Sciatic nerve (tissue), 2 donors: Measurements from ENCODE around the gene GPC3. TPM values are rescaled to one million over a fixed set of nuclear protein-coding genes. Genes with fewer than 3 reads are reported as not detected.
A peak's percentile ranks its signal among the peaks of the same experiment; 100 is the strongest.

Source experiments
- ATAC-seq: fragments of 200-7000 bp; cut with Tn5 transposase; one replicate; pipeline ENCODE4 v1.9.1; 2020; ENCODE audit warnings: mild to moderate bottlenecking, moderate library complexity
- DNase-seq: peaks from one replicate; pipeline ENCODE4 v3.0.0-alpha.2; 2020; ENCODE audit warnings: low spot score
- intact Hi-C: fragments of 100-400 bp; cut with DNase I; formaldehyde crosslinking; loops from one replicate; pipeline ENCODE4 v1.14.2; 2022
- total RNA-seq: library from RNA; stranded (reverse); fragmentation: NEBNext Ultra II Directional; extraction: Animal tissue kit (Norgen Biotek cat#: 25700); gene quantifications from one replicate; pipeline ENCODE4 v1.2.1, GENCODE V29; 2021
- donor health status: DM: no; HTN: no; CAD: no.
- donor health status: DM: no; HTN: no; CAD: no.

Gene GPC3
- total RNA-seq, 1 donor from 2014 or later = 84.2 TPM

DNA sequence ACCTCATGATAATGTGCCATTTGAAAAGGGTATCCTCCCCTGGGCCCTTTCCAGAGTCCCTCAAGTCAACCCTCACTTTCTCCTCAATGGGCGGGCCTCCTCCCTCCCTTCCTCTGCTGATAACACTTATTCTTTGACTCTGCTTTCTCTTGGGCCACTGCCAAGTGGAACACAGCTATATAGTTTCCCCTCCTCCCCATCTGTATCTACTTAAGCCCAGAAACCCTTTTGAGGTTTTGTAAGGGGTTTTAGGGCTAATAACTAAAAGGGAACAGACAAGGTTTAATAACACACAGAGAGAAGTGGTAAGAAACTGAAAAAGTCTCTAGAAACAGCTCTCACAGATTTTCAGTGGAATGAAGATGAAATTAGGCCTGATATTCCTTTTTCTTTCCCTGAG is 116.7 kb downstream of the GPC3 start:
- DNase-seq (no peak), ATAC-seq (no peak)
- intact Hi-C loops = no loop called here

- intact Hi-C loops = no loop called here
- no peak for DNase-seq
- no peak for ATAC-seq
These were observed 117.1 kb downstream of the GPC3 start for GRCh38 chrX:133868250-133868649.

- intact Hi-C loops = no loop called here
- ATAC-seq (no peak), DNase-seq (no peak)
These were observed 119.5 kb downstream of the GPC3 start for GRCh38 chrX:133865761-133866471.

DNA sequence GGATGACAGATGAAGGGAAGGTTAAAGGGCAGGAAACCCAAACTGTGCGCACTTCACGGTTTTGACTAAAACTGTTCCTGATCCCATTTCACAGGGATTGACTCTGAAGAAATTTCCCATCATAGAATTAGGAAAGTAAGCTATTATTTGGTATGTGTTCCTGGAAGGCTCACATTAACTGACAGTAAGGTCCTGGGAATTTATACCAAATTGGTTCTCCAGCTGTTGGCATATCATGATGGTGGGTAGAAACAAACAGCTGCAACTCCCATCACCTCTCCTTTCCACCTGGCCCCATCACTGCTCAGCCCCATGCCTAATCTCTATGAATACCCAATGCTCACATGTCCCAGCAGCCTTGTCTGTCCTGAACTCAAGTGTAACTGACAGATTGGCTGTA is 121.2 kb downstream of the GPC3 start:
- no peak for DNase-seq
- ATAC-seq = no peak
- intact Hi-C loops = no loop called here

DNA sequence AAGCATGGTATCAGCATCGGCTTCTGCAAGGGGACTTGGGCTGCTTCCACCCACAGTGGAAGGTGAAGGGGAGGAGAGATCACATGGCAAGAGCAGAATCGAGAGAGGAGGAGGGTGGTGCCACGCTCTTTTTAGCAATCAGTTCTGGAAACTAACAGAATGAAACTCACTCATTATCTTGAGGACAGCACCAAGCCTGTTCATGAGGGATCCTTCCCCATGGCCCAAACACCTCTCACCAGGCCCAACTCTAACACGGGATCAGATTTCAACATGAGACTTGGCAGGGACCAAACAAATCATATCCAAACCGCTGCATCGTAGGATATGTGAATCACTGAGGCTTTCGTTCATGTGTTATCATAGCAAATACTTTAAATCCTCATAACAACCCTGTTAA is 125.5 kb downstream of the GPC3 start:
- peak; percentile 95 for ATAC-seq

DNA sequence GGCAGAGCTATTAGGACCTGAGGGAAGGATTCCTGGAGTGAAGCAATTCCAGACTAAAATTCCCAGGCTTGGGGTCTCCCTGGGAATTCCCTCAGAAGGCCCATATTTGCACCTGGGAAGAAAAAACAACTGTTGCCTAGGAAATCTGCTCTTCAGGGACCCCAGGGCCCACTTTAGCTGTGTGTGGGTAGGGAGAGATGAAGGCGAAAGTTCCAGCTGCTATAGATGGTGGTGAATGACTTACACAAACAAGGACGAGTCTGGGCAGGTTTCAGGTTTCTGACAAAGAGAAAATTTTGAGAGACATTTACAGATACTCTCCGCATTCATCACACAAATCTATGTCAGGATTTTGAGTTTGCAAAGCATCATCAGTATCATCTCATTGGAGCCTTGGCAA is 126.1 kb downstream of the GPC3 start:
- ATAC-seq = no peak
- intact Hi-C loops = no loop called here
- no peak for DNase-seq

More for the DNA sequence above, 125.5 kb downstream of the GPC3 start:
- DNase-seq = no peak
- intact Hi-C loops = no loop called here

GRCh38 chrX:133857640-133858269 is 127.6 kb downstream of the GPC3 start:
- DNase-seq = no peak
- ATAC-seq = no peak
- intact Hi-C loops = no loop called here

GRCh38 chrX:133856819-133857218 is 128.6 kb downstream of the GPC3 start:
- ATAC-seq (no peak), DNase-seq (no peak)
- intact Hi-C loops = no loop called here

GRCh38 chrX:133854290-133854689 is 131.1 kb downstream of the GPC3 start:
- intact Hi-C loops = no loop called here

GRCh38 chrX:133852837-133853356 is 132.5 kb downstream of the GPC3 start:
- DNase-seq = no peak
- intact Hi-C loops = no loop called here
- no peak for ATAC-seq

More at GRCh38 chrX:133854290-133854689, 131.1 kb downstream of the GPC3 start:
- ATAC-seq = no peak
- no peak for DNase-seq

DNA sequence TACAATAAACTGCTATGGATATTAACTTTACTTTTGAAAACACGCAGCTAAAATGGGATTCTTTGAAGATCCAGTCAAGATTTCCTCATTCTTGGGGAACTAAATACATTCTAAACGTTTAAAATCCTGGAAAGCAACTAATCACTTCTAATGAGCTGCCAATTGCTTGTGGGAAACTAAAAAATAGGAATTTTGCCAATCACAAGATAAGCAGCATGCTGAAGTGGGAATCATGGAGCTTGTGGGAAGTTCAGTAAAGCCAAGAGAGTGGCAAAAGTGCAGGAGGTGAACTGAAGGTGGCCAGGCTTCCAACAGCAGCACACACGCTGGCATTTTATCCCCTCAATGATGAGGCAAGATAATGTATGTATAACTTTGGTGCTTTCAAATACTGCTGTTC is 133.0 kb downstream of the GPC3 start:
- no peak for DNase-seq
- no peak for ATAC-seq
- intact Hi-C loops = no loop called here

- no peak for DNase-seq
- no peak for ATAC-seq
- intact Hi-C loops = no loop called here
These were observed 135.0 kb downstream of the GPC3 start for GRCh38 chrX:133850399-133850798.

GRCh38 chrX:133849676-133850075 is 135.7 kb downstream of the GPC3 start:
- intact Hi-C loops = loop anchor here (5.0 kb wide), 1 partner anchor 107 kb away; no protein-coding TSS in a partner anchor
- DNase-seq = no peak
- no peak for ATAC-seq

GRCh38 chrX:133847340-133847994 is 137.9 kb downstream of the GPC3 start:
- DNase-seq (no peak), ATAC-seq (no peak)
- intact Hi-C loops = loop anchor here (5.0 kb wide), 1 partner anchor 105 kb away; no protein-coding TSS in a partner anchor

GRCh38 chrX:133846311-133846710 is 139.1 kb downstream of the GPC3 start:
- intact Hi-C loops = loop anchor here (5.0 kb wide), 1 partner anchor 104 kb away; no protein-coding TSS in a partner anchor
- ATAC-seq (no peak), DNase-seq (no peak)

GRCh38 chrX:133840415-133840814 is 145.0 kb downstream of the GPC3 start:
- intact Hi-C loops = no loop called here
- no peak for ATAC-seq
- DNase-seq = no peak

DNA sequence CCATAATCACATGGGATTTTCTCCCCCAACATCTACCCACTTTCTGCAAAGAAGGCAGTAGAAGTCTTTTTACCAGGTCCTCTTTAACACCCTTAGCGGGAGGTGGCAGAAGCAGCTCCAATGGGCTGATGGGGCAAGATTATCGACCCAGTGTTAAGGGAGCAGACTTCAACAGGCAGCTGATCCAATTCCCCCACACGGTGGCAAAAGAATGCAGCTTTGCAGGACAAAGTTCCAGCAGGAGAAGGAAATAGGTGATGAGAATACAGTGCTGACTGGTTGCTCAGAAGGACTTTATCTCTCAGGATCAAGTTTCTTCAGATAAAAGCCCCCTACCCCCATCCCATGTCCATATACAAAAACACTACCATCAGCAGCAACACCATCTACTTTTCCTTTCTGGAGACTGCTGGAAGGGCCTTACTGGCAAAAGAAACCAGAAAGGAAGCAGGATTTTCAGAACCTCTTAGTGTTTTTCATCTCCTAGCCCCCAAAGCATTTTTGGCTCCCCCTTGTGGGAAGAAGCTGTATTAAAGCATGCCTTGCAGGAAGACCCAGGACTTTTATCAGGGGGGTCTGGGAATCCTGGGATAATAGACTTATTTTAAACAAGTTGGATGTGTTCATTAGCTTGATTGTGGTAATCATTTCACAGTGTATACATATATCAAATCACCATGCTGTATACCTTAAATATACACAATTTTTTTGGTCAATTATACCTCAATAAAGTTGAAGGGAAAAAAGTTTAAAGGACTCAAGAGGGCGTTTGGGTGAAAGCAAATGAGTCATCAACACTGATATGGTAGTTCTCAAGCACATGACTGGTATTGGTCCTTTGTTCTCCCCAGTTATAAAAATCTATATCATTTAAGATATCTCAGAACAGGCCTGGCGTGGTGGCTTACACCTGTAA is 146.4 kb downstream of the GPC3 start:
- intact Hi-C loops = no loop called here
- ATAC-seq = no peak
- DNase-seq = no peak

- no peak for ATAC-seq
- intact Hi-C loops = no loop called here
- no peak for DNase-seq
These were observed 148.3 kb downstream of the GPC3 start for GRCh38 chrX:133837091-133837490.

DNA sequence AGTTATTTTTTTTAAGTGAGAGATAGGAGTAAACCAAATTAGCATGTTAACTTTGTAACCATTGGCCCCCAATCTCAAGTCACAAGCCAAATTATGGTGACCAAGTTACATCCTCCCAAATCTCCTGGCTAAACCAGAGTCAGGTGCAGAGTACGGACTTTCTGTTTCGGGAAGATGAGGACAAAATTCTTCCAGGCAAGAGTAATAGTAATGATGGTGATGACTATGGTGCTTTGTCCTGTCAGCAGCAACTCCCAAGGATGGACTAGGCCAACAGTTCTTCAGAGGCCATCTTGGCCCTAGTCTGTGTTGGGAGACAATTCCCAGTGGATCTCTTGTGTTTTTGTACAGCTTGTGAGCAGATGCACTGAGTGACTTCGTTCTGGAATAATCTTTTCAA is 148.8 kb downstream of the GPC3 start:
- intact Hi-C loops = no loop called here
- DNase-seq (no peak), ATAC-seq (no peak)
